ENCODE results near the gene ACAP2.
"Not testable (repeated sequence)": the region's sequence is repeated elsewhere in the genome, so short reads cannot be mapped to it uniquely, and the experiment has no call there.

The ACAP2 gene

GRCh38 chr3:195442573-195443390 is at the start of gene ACAP2:
ACAP2 (minus strand) TSS chr3:195443020; CDS start chr3:195442847, 173 bp downstream.
- peaks cover 49% of the 10 kb centered on the region for H3K79me2 ChIP-seq (ENCODE audit: control insufficient read depth, low read length)
- H3K4me2 ChIP-seq (ENCODE audit: low read length): peak within 1 kb of the TSS; percentile 77
- peaks cover 21% of the 10 kb centered on the region for H4K20me1 ChIP-seq (ENCODE audit: control insufficient read depth, insufficient read depth, low read depth, low read length)
- peaks cover 57% of the 10 kb centered on the region for H3K4me1 ChIP-seq (ENCODE audit: control insufficient read depth, low read length)
- peak within 1 kb of the TSS; percentile 92 for H3K4me3 ChIP-seq (ENCODE audit: low read length)
- H3K9me2 ChIP-seq (replicated peaks; ENCODE audit: control insufficient read depth, low read length): no peaks in the 10 kb centered on the region
- no peaks in the 10 kb centered on the region for H3K9me3 ChIP-seq (ENCODE audit: control insufficient read depth, insufficient read depth, low read length)
- TF ChIP-seq EZH2phosphoT487 (IDR thresholded peaks at IDR 0.05; ENCODE audit: borderline replicate concordance, low read length): no peak
- TF ChIP-seq CTCF (IDR thresholded peaks at IDR 0.05; ENCODE audit: low read depth, low read length, poor library complexity, severe bottlenecking): no peak
- peaks cover 19% of the 10 kb centered on the region for H3K36me3 ChIP-seq (ENCODE audit: control insufficient read depth, low read length)
- H3F3A ChIP-seq (ENCODE audit: control insufficient read depth, insufficient read depth): peaks cover 6% of the 10 kb centered on the region; the same call in 1 of the 2 replicates
- no peaks in the 10 kb centered on the region for H3K27me3 ChIP-seq (ENCODE audit: control insufficient read depth, low read length)
- peak within 1 kb of the TSS; percentile 89 for H3K27ac ChIP-seq (ENCODE audit: low read depth, low read length)

GRCh38 chr3:195475614-195476013 is 32.8 kb upstream of the ACAP2 start:
- Histone ChIP-seq H3K4me2 (ENCODE audit: low read length) (no peak overlapping the region), H3K9me3 (ENCODE audit: control insufficient read depth, insufficient read depth, low read length) (no peaks in the 10 kb centered on the region), H3K27ac (ENCODE audit: low read depth, low read length) (no peak overlapping the region), H3K9me2 (replicated peaks; ENCODE audit: control insufficient read depth, low read length) (no peaks in the 10 kb centered on the region), H4K20me1 (ENCODE audit: control insufficient read depth, insufficient read depth, low read depth, low read length) (no peaks in the 10 kb centered on the region), H3K79me2 (ENCODE audit: control insufficient read depth, low read length) (no peaks in the 10 kb centered on the region), H3K27me3 (ENCODE audit: control insufficient read depth, low read length) (peaks cover 6% of the 10 kb centered on the region; the same call in 1 of the 2 replicates), H3K4me3 (ENCODE audit: low read length) (no peak overlapping the region), H3K36me3 (ENCODE audit: control insufficient read depth, low read length) (no peaks in the 10 kb centered on the region), H3F3A (ENCODE audit: control insufficient read depth, insufficient read depth) (no peaks in the 10 kb centered on the region), H3K4me1 (ENCODE audit: control insufficient read depth, low read length) (no peaks in the 10 kb centered on the region)
- TF ChIP-seq CTCF (IDR thresholded peaks at IDR 0.05; ENCODE audit: low read depth, low read length, poor library complexity, severe bottlenecking) (no peak), EZH2phosphoT487 (IDR thresholded peaks at IDR 0.05; ENCODE audit: borderline replicate concordance, low read length) (no peak)

- H3K4me2 ChIP-seq (ENCODE audit: low read length); H3K27me3 ChIP-seq (ENCODE audit: control insufficient read depth, low read length); H3K9me3 ChIP-seq (ENCODE audit: control insufficient read depth, insufficient read depth, low read length); H3K27ac ChIP-seq (ENCODE audit: low read depth, low read length); H3K4me1 ChIP-seq (ENCODE audit: control insufficient read depth, low read length); H3K79me2 ChIP-seq (ENCODE audit: control insufficient read depth, low read length); H4K20me1 ChIP-seq (ENCODE audit: control insufficient read depth, insufficient read depth, low read depth, low read length); H3F3A ChIP-seq (ENCODE audit: control insufficient read depth, insufficient read depth); H3K9me2 ChIP-seq (replicated peaks; ENCODE audit: control insufficient read depth, low read length); H3K4me3 ChIP-seq (ENCODE audit: low read length); H3K36me3 ChIP-seq (ENCODE audit: control insufficient read depth, low read length): not testable (repeated sequence)
Measured at GRCh38 chr3:195475116-195475515, 32.3 kb upstream of the ACAP2 start.

- H3K9me2 ChIP-seq (replicated peaks; ENCODE audit: control insufficient read depth, low read length): no peaks in the 10 kb centered on the region
- H3K79me2 ChIP-seq (ENCODE audit: control insufficient read depth, low read length): no peaks in the 10 kb centered on the region
- no peaks in the 10 kb centered on the region for H3K27me3 ChIP-seq (ENCODE audit: control insufficient read depth, low read length)
Measured at GRCh38 chr3:195468841-195469240, 26.0 kb upstream of the ACAP2 start.

More at GRCh38 chr3:195468841-195469240, 26.0 kb upstream of the ACAP2 start:
- no peak overlapping the region for H3K4me2 ChIP-seq (ENCODE audit: low read length)
- no peak overlapping the region for H3K4me3 ChIP-seq (ENCODE audit: low read length)
- TF ChIP-seq CTCF (IDR thresholded peaks at IDR 0.05; ENCODE audit: low read depth, low read length, poor library complexity, severe bottlenecking) (no peak), EZH2phosphoT487 (IDR thresholded peaks at IDR 0.05; ENCODE audit: borderline replicate concordance, low read length) (no peak)
- no peak overlapping the region for H3K27ac ChIP-seq (ENCODE audit: low read depth, low read length)
- no peaks in the 10 kb centered on the region for H3K4me1 ChIP-seq (ENCODE audit: control insufficient read depth, low read length)
- H3F3A ChIP-seq (ENCODE audit: control insufficient read depth, insufficient read depth): no peaks in the 10 kb centered on the region
- peaks cover 15% of the 10 kb centered on the region for H3K9me3 ChIP-seq (ENCODE audit: control insufficient read depth, insufficient read depth, low read length)
- no peaks in the 10 kb centered on the region for H3K36me3 ChIP-seq (ENCODE audit: control insufficient read depth, low read length)
- no peaks in the 10 kb centered on the region for H4K20me1 ChIP-seq (ENCODE audit: control insufficient read depth, insufficient read depth, low read depth, low read length)
